Activated CD4-positive, CD25-positive, alpha-beta regulatory T cell (primary cell): ENCODE measurements around the gene SIL1.

Experiments used
- DNase-seq, 4 experiments: peaks; one replicate each; lab custom pipeline; 2025; lab: John Stamatoyannopoulos, UW

The SIL1 gene

DNA sequence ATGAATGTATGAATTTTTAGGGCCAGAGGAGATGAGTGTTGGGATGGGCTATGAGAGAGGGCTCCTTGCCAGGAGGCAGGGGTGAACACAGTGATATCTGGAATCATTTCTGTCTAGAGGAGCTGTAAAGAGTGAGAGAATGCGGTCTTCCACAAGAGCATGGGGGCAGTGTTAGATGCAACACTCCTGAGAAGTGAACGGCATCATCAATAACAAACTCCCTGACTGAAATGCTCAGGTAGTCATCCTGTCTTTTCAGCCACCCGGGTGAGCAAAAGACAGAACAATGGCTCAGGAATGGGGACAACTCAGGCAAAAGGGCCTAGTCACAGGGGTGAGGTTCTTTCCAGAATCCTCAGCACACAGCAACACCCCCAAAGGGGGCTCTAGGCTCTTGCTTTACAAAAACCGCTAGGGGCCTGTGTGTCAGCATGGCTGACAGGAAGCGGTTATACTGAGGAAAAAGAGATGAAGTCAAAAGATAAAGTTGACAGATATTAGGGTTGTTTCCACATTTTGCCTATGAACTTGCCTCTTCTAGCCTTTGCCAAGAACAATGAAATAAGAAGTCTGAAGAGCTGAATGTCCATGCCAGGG is 218.4 kb downstream of the SIL1 start:
- DNase-seq: no peak

DNA sequence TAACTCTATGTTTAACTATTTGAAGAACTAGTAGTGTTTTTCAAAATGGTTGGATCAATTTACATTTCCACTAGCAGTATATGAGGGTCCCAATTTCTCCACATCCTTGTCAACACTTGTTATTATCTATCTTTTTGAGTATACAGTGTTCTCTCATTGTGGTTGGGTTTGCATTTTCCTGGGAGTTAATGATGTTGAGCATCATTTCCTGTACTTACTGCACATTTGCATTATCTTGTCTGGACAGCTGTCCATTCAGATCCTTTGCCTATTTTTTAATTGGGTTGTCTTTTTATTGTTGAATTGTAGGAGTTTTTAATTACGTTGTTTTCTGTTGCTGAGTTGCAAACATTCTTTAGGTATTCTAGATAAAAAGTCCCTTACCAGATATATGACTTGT is 219.6 kb downstream of the SIL1 start:
- DNase-seq: no peak

GRCh38 chr5:138978080-138978479 is 220.1 kb downstream of the SIL1 start:
- DNase-seq: no peak

- no peak for DNase-seq
These were observed 222.9 kb downstream of the SIL1 start for GRCh38 chr5:138975098-138975847.

DNA sequence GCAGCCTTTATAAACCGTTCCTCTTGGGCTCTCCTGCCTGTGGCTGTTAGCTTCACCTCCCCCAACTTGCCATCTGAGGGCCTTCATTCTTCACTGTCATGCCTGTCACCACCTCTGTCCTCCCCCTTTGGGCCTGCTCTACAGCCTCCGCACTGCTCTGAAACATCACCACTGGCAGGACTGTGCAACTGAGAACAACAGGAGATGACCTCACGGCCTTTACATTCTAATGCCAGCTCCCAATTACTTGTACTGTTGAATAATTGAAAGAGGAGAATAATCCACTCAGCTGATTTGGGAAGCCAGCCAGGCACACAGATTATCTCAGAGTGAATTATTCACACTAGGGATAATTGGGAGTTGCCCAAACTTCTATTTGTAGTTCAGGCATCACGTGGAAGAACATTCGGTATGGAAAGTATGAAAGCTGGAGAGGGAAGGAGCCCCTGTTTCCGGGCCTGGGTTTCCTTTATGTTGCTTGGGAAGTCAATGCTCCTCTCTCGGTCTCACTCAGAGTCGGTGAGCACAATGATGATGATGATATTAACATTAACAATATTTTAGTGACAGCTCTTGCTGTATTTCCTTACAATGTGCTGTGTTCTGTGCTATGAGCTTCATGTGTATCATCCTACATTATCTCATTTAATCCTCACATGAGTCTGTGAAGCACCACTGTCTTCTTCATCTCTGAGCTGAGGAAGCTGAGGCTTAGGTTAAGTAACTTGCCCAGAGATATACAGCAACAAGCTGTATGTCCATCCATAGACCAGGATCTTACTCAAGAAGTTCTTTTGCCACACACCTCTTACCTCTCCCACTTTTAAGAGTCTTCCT is 223.7 kb downstream of the SIL1 start:
- no peak for DNase-seq

- no peak for DNase-seq
These were observed 225.3 kb downstream of the SIL1 start for GRCh38 chr5:138972836-138973235.

DNA sequence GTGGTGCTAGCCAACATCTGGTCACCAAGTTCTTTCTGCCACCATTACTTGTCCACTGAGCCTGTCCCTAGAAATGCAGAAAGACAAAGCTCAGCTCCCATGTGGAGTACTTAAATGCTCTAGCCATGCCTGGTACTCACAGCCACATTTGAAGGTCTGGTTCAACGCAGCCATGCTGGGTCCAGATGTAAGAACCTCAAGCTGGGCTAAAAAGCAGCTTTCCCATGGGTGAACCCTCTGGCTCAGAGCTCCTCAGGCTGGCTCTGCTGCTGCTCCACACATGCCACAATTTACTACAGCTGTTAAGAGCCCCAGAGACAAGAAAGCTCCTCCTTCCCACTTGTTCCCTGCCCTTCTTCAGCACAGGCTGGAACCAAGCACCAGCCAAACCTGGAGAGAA is 225.9 kb downstream of the SIL1 start:
- no peak for DNase-seq

DNA sequence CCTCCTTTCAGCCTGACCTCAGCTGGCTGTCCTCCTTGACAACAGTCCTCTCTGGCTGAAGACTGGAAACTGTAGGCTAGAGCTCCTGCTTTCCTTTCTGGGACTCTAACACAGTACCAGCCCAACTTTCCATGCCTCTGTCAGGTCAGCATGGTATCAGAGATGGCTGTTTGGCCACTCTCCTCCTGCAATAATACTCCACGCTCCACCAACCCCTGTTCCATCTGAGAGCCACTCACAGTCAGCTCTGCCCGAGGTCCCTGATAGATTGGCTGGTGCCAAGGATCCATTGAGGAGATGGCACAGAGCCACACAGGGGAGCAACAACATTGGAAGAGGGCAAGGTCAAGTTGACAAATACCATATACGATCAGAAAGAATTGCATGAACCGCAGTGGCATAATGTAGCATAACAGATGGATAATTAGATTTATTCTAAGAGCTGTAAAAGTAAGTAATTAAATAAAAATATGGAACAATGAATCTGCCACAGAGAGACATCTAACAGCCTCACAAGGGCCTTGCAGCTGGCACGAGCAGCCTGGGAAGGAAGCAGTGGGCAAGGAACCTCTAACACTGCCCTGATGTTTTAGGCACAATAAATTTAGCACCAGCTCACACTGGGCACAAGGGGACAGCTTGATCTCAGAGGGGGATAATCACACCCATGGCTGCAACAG is 228.7 kb downstream of the SIL1 start:
- DNase-seq: no peak

- no peak for DNase-seq
These were observed 229.6 kb downstream of the SIL1 start for GRCh38 chr5:138968601-138969000.

DNA sequence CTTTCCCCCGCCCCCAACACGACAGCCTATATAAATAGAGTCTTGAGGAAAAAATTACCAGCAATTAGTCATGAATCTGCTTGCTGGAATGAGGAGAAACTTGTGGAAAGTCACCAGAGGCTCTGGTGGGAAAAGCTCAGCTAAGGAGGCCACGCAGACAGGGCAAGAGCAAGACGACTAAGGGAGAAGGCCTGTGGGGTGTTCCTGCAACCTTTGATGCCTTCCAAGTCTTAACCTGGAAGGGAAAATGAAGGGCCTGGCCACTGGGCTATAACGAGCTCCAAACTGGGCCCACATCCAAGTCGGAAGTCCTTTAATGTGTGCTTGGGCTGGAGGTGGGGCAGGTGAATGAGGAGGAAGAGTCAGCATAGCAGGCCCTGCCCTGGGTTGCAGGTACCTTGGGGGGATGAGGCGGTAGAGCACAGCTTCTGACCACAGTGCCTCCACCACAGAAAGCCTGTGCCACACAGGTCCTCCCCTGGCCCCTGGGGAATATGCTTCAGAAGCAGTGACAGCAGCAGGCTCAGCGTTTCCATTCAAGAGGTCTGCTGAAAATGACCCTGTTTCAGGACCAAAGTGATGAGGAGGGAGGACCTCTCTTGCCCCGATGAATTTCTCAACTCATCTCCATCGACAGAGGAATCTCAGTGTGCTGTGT is 230.2 kb downstream of the SIL1 start:
- DNase-seq: no peak

DNA sequence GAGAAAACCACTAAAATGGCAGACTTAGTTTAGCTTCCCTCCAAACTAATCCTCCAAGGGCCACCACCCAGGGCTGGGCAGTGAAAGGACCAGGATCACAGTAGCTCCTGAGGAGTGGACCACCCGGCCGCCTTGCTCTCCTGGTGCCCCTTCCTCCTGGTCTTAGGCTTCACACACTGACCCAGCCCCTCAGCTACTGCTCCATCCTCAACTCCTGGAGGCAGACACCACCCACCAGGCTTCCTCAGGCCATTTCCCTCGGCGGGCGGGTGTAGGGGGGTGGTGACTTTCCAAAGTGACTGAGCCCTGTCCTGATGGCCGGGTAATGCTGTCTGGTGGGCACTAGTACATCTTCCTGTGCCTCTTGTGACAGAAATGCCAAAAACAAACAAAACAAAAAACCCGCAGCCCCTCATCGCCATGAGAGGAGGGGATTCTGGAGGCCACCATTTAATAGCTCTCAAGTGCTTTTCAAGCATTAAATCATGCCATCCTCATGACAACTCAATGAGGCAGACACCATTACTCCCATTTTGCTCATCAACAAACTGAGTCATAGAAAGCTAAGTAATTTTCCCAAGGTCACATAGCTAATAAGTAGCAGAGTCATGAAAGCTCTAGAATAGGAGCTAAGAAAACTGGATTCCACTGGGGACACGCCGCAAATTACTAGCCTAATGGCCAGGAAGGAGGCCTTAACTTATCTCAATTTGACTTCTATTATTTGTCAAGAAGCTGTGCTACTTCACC is 231.8 kb downstream of the SIL1 start:
- DNase-seq: no peak

DNA sequence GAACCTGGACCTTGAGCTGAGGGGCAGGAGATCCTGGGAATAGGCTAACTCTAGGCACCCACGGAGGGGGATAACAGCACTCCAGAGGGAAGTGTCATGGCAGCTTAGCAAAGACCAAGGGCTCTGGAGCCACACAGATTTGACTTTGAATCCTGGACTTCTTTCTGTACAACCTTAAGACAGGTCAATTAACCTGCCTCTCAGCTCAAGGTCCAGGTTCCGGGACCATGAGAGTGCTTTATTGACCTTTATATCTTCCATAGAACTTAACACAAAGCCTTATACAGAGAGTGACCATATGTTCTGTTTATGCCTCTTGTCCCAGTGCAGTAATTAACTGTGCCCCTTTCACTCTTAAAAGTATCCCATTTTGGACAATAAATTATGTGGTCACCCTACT is 232.5 kb downstream of the SIL1 start:
- no peak for DNase-seq

- no peak for DNase-seq
These were observed 233.4 kb downstream of the SIL1 start for GRCh38 chr5:138964647-138965201.

DNA sequence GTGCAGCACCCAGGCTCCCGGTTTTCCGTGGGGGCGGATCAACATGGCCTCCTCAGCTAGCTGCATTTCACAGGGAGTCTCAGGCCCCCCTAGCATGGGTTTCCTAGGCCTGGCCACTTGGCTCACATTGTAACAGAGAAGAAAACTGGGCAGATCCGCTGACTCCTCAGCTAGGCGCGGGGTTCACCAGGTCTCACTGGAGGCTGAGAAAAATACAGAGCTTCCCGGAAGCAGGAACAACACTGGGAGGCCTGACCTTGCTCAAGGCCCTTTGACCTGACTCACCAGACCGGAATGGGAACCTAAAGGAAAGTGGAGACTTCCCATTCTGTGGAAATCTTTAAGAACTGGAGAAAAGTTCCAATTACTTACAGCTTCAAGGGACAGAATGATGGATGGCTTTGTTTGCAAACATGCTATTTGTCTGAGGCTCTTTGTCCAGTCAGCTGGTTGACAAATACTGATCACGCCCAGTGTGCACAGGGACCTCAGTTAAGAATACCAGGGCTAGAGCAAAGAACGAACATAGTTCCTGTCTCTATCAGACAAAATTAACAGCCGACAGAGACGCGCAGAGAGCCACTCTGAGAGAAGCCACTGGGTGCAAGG is 234.3 kb downstream of the SIL1 start:
- no peak for DNase-seq

GRCh38 chr5:138962614-138963370 is 235.4 kb downstream of the SIL1 start:
- no peak for DNase-seq

- no peak for DNase-seq
These were observed 236.4 kb downstream of the SIL1 start for GRCh38 chr5:138961729-138962128.

GRCh38 chr5:138961221-138961620 is 236.9 kb downstream of the SIL1 start:
- DNase-seq: no peak

DNA sequence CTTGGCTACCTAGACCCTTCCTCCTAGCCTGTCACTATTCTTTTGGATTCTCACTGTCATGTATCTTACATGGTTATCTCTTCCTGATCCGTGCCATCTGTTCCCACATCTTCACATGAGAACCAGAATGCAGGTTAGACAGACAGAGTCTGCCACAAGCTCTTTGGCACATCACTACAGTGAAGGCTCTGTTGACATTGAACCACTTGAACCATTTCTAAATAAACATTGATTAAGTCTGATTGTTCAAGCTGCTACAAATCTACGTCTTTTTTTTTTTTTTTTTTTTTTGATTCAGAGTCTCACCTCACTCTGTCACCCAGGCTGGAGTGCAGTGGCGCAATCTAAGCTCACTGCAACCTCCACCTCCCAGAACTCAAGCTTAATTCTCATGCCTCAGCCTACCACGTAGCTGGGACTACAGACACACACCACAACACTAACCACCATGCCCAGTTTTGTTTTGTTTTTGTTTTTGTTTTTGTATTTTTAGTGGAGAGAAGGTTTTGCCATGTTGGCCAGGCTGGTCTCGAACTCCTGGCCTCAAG is 237.9 kb downstream of the SIL1 start:
- no peak for DNase-seq

DNA sequence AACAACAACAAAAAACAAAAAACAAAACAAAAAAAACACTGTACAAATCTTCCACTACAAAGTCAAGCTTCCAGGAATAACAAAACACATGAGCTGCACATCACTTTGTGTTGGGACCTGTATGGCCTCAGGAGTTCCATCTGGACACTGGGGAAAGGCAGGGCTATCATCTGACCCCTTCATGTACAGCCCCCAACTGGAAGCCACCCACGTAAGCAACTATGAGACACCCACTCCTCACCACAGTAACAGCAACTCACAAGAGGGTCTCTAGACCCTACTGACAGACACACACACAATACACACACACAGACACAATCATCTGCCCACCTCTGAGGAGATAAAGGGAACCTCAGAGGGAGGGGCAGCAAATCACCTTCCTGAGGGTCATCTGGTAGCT is 241.4 kb downstream of the SIL1 start:
- no peak for DNase-seq
